IMR-90 (cell line): Measurements from ENCODE around the gene SH3RF3. TPM values are rescaled to one million over a fixed set of nuclear protein-coding genes. Genes with fewer than 3 reads are reported as not detected.

ENCODE experiments used
- ATAC-seq: fragments of 200-7000 bp; cut with Tn5 transposase; 2 replicates; pipeline ENCODE4 v1.9.1; 2020; ENCODE audit warnings: low read depth, mild to moderate bottlenecking, moderate library complexity
- BruUV-seq: library from RNA; stranded (reverse); fragments of 400-500 nt; replicated peaks from 2 replicates; lab custom pipeline; 2021; lab: Mats Ljungman, UMichigan
- CTCF ChIA-PET: fragments of 300-600 bp; formaldehyde crosslinking; extraction: SDS; loops from one replicate; lab custom pipeline; 2021; ENCODE audit warnings: antibody characterized with exemption; lab: Yijun Ruan, JAX
- POLR2A ChIA-PET: fragments of 300-600 bp; sonication (Branson Sonifier 250); formaldehyde crosslinking; loops from one replicate; lab custom pipeline; 2022; ENCODE audit warnings: antibody characterized with exemption; ENCODE audit not compliant: unreplicated experiment; lab: Charles Lee
- DNase-seq: peaks from one replicate; pipeline ENCODE4 v3.0.0; 2013
- H2AFZ ChIP-seq: replicated peaks from 2 replicates; pipeline ENCODE3; 2013; ENCODE audit warnings: low read length, mild to moderate bottlenecking; ENCODE audit not compliant: poor library complexity
- H2AK5ac ChIP-seq: 2 replicates; pipeline ENCODE4 v1.6.1; 2013; ENCODE audit warnings: low read depth, low read length, inconsistent platforms
- H2AK9ac ChIP-seq: replicated peaks from 2 replicates; pipeline ENCODE3; 2013; ENCODE audit warnings: mild to moderate bottlenecking, low read depth, low read length, moderate library complexity; ENCODE audit not compliant: poor library complexity
- H2BK120ac ChIP-seq: 2 replicates; pipeline ENCODE4 v1.6.1; 2013; ENCODE audit warnings: low read depth, low read length, inconsistent platforms
- H2BK15ac ChIP-seq: 3 replicates; pipeline ENCODE4 v1.6.1; 2013; ENCODE audit warnings: low read depth, low read length, inconsistent platforms
- H2BK20ac ChIP-seq: 2 replicates; pipeline ENCODE4 v1.6.1; 2013; ENCODE audit warnings: low read depth, mild to moderate bottlenecking, inconsistent platforms, low read length, moderate library complexity
- H2BK5ac ChIP-seq: 2 replicates; pipeline ENCODE4 v1.6.1; 2013; ENCODE audit warnings: mild to moderate bottlenecking, low read depth, low read length, inconsistent platforms; ENCODE audit not compliant: poor library complexity, severe bottlenecking
- H3K14ac ChIP-seq: replicated peaks from 2 replicates; pipeline ENCODE4 v1.6.1; 2013; ENCODE audit warnings: low read depth, low read length, inconsistent platforms
- H3K18ac ChIP-seq: 2 replicates; pipeline ENCODE4 v1.6.1; 2013; ENCODE audit warnings: low read depth, low read length, control low read depth
- H3K23ac ChIP-seq: 2 replicates; pipeline ENCODE4 v1.6.1; 2013; ENCODE audit warnings: low read depth, low read length, inconsistent platforms
- H3K27ac ChIP-seq: 2 replicates; pipeline ENCODE4 v1.5.1; 2013; ENCODE audit warnings: mild to moderate bottlenecking, control low read depth, low read length; ENCODE audit not compliant: insufficient read depth
- H3K27me3 ChIP-seq: 2 replicates; pipeline ENCODE4 v1.6.1; 2013; ENCODE audit warnings: low read length; ENCODE audit not compliant: control insufficient read depth, insufficient read depth
- H3K36me3 ChIP-seq: 2 replicates; pipeline ENCODE4 v1.6.1; 2013; ENCODE audit warnings: low read length, mixed read lengths; ENCODE audit not compliant: control insufficient read depth, insufficient read depth
- H3K4ac ChIP-seq: 2 replicates; pipeline ENCODE4 v1.6.1; 2013; ENCODE audit warnings: low read depth, low read length, inconsistent platforms
- H3K4me1 ChIP-seq: 2 replicates; pipeline ENCODE4 v1.6.1; 2013; ENCODE audit warnings: low read length, mixed read lengths; ENCODE audit not compliant: control insufficient read depth, insufficient read depth
- H3K4me2 ChIP-seq: 2 replicates; pipeline ENCODE4 v1.6.1; 2013; ENCODE audit warnings: low read depth, mild to moderate bottlenecking, control low read depth, low read length, moderate library complexity
- H3K4me3 ChIP-seq: 2 replicates; pipeline ENCODE4 v1.5.1; 2013; ENCODE audit warnings: low read depth, mild to moderate bottlenecking, control low read depth, low read length, moderate library complexity; ENCODE audit not compliant: insufficient read depth
- H3K56ac ChIP-seq: 2 replicates; pipeline ENCODE4 v1.6.1; 2013; ENCODE audit warnings: low read length, inconsistent platforms; ENCODE audit not compliant: insufficient read depth; ENCODE audit errors: extremely low read depth
- H3K79me1 ChIP-seq, 2 experiments: 2 replicates each; pipeline ENCODE4 v1.6.1; 2013; ENCODE audit warnings: low read length in 2 of 2, inconsistent platforms in 1 of 2, low read depth in 1 of 2
- H3K9ac ChIP-seq: 2 replicates; pipeline ENCODE4 v1.6.1; 2013; ENCODE audit warnings: low read depth, low read length, control low read depth
- H3K9me1 ChIP-seq: 2 replicates; pipeline ENCODE4 v1.6.1; 2013; ENCODE audit warnings: low read length, inconsistent platforms; ENCODE audit not compliant: insufficient read depth
- H3K9me3 ChIP-seq: 2 replicates; pipeline ENCODE4 v1.6.1; 2013; ENCODE audit warnings: low read length; ENCODE audit not compliant: control insufficient read depth, insufficient read depth
- H4K20me1 ChIP-seq: 2 replicates; pipeline ENCODE4 v1.6.1; 2013; ENCODE audit warnings: low read length, inconsistent platforms; ENCODE audit not compliant: insufficient read depth
- H4K5ac ChIP-seq: 2 replicates; pipeline ENCODE4 v1.6.1; 2013; ENCODE audit warnings: mild to moderate bottlenecking, low read depth, low read length, control low read depth
- H4K8ac ChIP-seq, 2 experiments: 2 replicates each; pipeline ENCODE4 v1.6.1; 2013; ENCODE audit warnings: low read depth in 2 of 2, low read length in 2 of 2, control low read depth in 1 of 2, inconsistent platforms in 1 of 2
- H4K91ac ChIP-seq: 2 replicates; pipeline ENCODE4 v1.6.1; 2013; ENCODE audit warnings: low read depth, low read length, inconsistent platforms; ENCODE audit not compliant: insufficient read depth
- BHLHE40 ChIP-seq: fragments of 150-350 bp; IDR thresholded peaks from 2 replicates; pipeline ENCODE4 v1.6.1; 2016; ENCODE audit warnings: mild to moderate bottlenecking, low read depth, low read length
- CEBPB ChIP-seq: IDR thresholded peaks from 2 replicates; pipeline ENCODE4 v1.6.1; 2012; ENCODE audit warnings: low read depth, low read length, improper control_type of control experiment
- FOS ChIP-seq: fragments of 150-350 bp; IDR thresholded peaks from 2 replicates; pipeline ENCODE4 v1.6.1; 2016; ENCODE audit warnings: low read depth, low read length
- MAZ ChIP-seq: IDR thresholded peaks from 2 replicates; pipeline ENCODE4 v1.6.1; 2012; ENCODE audit warnings: low read depth, mild to moderate bottlenecking, low read length, improper control_type of control experiment, moderate library complexity, borderline replicate concordance
- MXI1 ChIP-seq: IDR thresholded peaks from 2 replicates; pipeline ENCODE4 v1.6.1; 2012; ENCODE audit warnings: low read depth, mild to moderate bottlenecking, low read length, moderate library complexity, borderline replicate concordance
- NFE2L2 ChIP-seq: fragments of 150-350 bp; IDR thresholded peaks from 2 replicates; pipeline ENCODE4 v1.6.1; 2016; ENCODE audit warnings: low read depth, mild to moderate bottlenecking, low read length
- POLR2A ChIP-seq: IDR thresholded peaks from 2 replicates; pipeline ENCODE4 v1.6.1; 2012; ENCODE audit warnings: mild to moderate bottlenecking, low read depth, low read length
- RAD21 ChIP-seq: IDR thresholded peaks from 2 replicates; pipeline ENCODE4 v1.6.1; 2012; ENCODE audit warnings: low read length, improper control_type of control experiment
- RFX5 ChIP-seq: IDR thresholded peaks from 2 replicates; pipeline ENCODE4 v1.8.0; 2012; ENCODE audit warnings: low read depth, mild to moderate bottlenecking, low read length, moderate library complexity
- WGBS, 2 experiments: methylation state at CpG; one replicate each; pipeline versions ENCODE4 v1.1.5 to v1.1.7; 2013; ENCODE audit warnings: missing lambda C conversion rate in 2 of 2; ENCODE audit not compliant: insufficient read length in 1 of 2; ENCODE audit errors: extremely low coverage in 2 of 2; 5-methylcytosine and 5-hydroxymethylcytosine counted together
- dilution Hi-C: fragments of 300-500 bp; cut with HindIII; formaldehyde crosslinking; loops from one replicate; pipeline ENCODE4 v1.14.3; 2018; ENCODE audit warnings: low sequenced_read_pairs; ENCODE audit not compliant: unreplicated experiment
- in situ Hi-C: fragments of 300-500 bp; cut with MboI; formaldehyde crosslinking; loops from 3 replicates; pipeline ENCODE4 v1.14.3; 2019; ENCODE audit warnings: low sequenced_read_pairs, inconsistent platforms, mixed read lengths
- intact Hi-C: fragments of 100-400 bp; cut with micrococcal nuclease; formaldehyde crosslinking; loops from 2 replicates; pipeline ENCODE4 v1.10.0; 2022
- polyA plus RNA-seq, 3 experiments: library from polyadenylated mRNA; depleted of rRNA; stranded (reverse); fragments of >200 nt; gene quantifications; 2 replicates each; pipeline ENCODE4 v1.2.3, GENCODE V29; 2012; ENCODE audit warnings: low replicate concordance in 1 of 3
- total RNA-seq: library from RNA; depleted of rRNA; stranded (reverse); fragments of >200 nt; gene quantifications from 2 replicates; pipeline ENCODE4 v1.2.3, GENCODE V29; 2012
- TF ChIP-seq, protein P1 (sequence below): fragments of 150-350 bp; IDR thresholded peaks from 2 replicates; pipeline ENCODE4 v1.6.1; 2017; ENCODE audit warnings: mild to moderate bottlenecking, antibody characterized with exemption, low read length, low read depth

SH3RF3 gene
- total and polyA plus RNA-seq, 2 of the 4 experiments (the other 2 are of a cell fraction), result 3.4 to 5.3 TPM

DNA sequence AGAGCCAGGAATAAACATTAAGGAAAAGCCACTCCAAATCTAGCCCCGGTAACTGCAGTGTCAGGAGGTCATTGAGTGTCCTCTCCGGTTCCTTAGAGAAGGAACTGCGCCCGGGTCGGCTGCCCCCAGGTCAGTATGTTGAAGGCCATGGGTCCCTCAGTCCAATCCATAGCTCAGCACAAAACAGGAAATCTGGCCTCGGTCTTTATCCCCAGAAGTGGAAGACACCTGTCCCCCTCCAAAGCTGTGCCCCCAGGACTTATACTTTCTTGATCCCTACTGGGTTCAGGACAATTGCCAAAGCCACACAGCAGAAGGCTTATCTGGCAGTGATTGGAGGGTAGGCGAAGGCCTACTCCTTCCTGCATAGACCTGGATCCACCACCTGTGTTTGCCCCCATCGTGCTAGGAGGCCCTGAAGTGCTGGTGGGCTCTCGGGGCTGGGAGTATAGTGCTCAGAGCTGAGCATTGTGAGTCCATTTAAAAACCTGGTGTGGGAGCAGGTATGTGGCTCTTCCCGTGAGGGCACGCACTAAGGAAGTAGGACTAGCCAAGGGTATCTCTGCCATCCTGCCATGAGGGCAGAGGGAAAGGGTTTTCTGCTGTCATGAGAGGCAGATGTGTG is 306.2 kb downstream of the SH3RF3 start:
- POLR2A ChIA-PET, result no interaction called here
- Histone ChIP-seq H3K14ac (no peak overlapping the region), H2BK120ac (no peak overlapping the region), H3K4me2 (no peak overlapping the region), H3K56ac (no peak overlapping the region), H2AK5ac (no peak overlapping the region), H3K9ac (no peak overlapping the region), H2AFZ (no peak overlapping the region), H3K27me3 (no peaks in the 10 kb centered on the region), H3K79me1 (peaks cover 2 to 13% of the 10 kb centered on the region in 2 experiments; a peak in 2 of 4 replicates), H3K36me3 (peaks cover 27% of the 10 kb centered on the region), H3K9me3 (no peaks in the 10 kb centered on the region), H3K4me3 (no peak overlapping the region), H2BK20ac (no peak overlapping the region), H2BK15ac (no peak overlapping the region), H4K91ac (no peak overlapping the region), H3K4ac (no peak overlapping the region), H4K8ac (no peak overlapping the region), H2AK9ac (no peak overlapping the region), H4K5ac (no peak overlapping the region), H3K23ac (no peak overlapping the region), H3K18ac (no peak overlapping the region), H3K27ac (no peak overlapping the region), H4K20me1 (peaks cover 16% of the 10 kb centered on the region), H3K9me1 (peaks cover 31% of the 10 kb centered on the region), H3K4me1 (peaks cover 15% of the 10 kb centered on the region), H2BK5ac (no peak overlapping the region)
- WGBS, 2 experiments, result 93% methylated on average over 6 of the region's 11 CpGs; no CpG with 5 or more reads in 1 of the 2 experiments
- dilution Hi-C loops, result no loop called here
- no TSS peak for BruUV-seq
- in situ Hi-C loops, result no loop called here
- DNase-seq (no peak), ATAC-seq (no peak)
- CTCF ChIA-PET, result interaction anchor here (0.5 to 0.6 kb wide), 2 partner anchors 133 to 1240 kb away, joined by 3 read pairs; no protein-coding TSS in a partner anchor
- no peak for TF ChIP-seq NFE2L2
- no peak for TF ChIP-seq MAZ
- TF ChIP-seq BHLHE40, result no peak
- no peak for TF ChIP-seq RAD21
- no peak for TF ChIP-seq POLR2A
- TF ChIP-seq MXI1, result no peak
- TF ChIP-seq, protein P1, sequence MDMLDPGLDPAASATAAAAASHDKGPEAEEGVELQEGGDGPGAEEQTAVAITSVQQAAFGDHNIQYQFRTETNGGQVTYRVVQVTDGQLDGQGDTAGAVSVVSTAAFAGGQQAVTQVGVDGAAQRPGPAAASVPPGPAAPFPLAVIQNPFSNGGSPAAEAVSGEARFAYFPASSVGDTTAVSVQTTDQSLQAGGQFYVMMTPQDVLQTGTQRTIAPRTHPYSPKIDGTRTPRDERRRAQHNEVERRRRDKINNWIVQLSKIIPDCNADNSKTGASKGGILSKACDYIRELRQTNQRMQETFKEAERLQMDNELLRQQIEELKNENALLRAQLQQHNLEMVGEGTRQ, result no peak
- no peak for TF ChIP-seq RFX5
- TF ChIP-seq CEBPB, result no peak
- TF ChIP-seq FOS, result no peak
- intact Hi-C loops, result loop anchor here (5.0 kb wide), 1 partner anchor 113 kb away; no protein-coding TSS in a partner anchor
